GM04504 (cell line): Measurements from ENCODE around the gene SLC25A13.

ENCODE experiments used
- DNase-seq: peaks from one replicate; pipeline ENCODE4 v3.0.0-alpha.2; 2012; ENCODE audit warnings: low read depth

The SLC25A13 gene

DNA sequence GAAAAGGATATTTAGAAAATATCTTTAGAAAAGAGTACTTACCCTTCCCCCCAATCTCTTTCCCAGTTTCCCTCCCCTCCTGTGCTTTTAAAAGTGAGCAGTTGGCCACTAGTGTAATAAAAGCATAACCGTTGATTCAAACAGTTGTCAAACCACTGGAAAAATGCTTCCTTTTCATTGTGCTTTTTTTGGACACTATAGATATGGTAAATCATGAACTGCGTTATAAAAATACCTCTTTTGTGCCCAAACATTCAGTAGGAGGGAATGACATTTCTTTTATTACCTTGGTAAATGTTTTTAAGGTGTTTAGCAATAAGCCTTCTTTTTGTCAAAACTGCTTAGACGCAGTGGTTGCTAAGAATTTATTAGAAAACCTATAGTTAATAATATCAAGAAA, 232.4 kb downstream of the SLC25A13 start:
- no peak for DNase-seq

DNA sequence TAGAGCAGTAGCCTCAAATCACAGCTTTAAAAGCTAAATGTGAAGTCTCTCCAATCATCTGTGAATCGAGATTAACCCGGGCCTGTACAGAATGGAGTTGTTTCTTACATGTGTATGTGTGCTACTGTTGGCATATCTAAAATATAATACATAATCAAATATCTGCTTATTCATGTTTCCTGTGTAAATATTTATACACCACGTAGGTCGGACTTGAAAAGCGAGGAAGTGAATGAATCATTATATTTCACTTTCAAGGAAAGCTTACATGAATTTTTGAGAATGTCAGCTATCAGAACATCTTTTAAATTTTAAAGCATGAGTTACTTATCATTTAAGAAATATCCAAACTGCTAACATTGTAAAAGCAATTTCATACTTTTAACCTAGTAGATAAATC, 233.3 kb downstream of the SLC25A13 start:
- no peak for DNase-seq

DNA sequence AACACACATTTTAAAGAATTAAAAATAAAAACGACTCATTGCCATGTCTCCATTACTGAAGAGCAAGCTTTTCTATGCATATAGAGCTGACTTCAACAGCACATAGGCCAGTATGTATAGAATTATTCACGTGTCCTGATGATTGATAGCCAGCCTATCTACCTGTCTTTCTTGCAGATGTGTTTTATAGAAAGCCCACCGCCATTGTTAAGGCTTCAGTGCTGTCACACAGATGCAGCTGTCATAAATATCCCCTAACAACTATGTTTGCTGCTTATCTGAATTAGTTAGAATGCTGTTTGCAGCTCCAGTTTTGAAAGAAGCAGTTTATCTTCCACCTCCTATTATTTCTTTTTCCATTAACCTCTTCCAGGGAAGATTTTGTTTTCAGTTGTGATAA, 235.9 kb downstream of the SLC25A13 start:
- no peak for DNase-seq

DNA sequence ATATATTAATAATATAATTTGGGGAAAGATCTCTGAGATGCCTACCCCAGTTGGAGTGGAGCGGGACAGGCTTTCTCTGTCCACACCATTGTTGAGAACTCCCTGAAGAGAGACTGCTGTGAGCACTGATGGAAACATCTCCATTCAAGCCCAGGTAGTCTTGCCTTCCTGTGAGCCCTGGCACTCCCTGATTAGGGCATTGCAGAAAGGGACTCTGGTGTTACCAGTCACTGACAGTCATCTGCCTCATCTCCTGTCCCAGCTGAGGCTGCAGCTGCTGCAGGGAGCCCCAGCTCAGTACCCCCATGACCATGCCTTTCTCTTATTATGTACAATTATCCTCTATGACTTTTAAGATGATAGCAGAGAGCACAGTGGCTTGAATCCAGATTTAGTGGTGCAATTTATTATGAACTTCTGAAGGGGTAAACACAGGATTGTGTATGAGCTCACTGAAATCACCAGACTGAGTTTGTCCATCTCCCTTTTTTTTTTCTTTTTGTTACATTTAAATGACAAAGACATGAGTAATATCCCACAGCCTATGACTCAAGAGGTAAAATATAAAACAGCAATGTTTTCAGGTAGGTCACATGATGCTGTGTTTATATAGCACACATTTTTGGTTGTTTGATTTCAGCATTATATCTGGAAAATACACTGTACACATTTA, 236.9 kb downstream of the SLC25A13 start:
- no peak for DNase-seq

DNA sequence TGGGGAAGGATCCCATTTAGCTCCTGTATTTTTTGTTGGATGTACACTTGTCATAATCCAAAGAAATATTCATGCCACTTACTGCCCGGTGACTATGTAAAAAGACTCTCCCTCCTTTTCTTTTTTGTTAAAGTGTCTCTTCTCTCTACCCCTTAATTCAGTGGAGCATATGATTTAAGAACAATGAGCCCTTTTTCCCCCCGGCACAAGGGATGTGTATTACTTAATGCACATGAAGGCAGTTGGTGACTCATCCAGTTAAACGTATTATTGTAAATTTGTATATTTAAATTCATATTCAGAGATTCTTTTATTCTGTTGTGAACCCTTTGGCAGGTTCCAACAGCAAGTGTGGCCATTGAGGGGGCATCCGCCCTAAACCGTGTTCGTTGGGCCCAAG, 241.9 kb downstream of the SLC25A13 start:
- DNase-seq, result no peak

DNA sequence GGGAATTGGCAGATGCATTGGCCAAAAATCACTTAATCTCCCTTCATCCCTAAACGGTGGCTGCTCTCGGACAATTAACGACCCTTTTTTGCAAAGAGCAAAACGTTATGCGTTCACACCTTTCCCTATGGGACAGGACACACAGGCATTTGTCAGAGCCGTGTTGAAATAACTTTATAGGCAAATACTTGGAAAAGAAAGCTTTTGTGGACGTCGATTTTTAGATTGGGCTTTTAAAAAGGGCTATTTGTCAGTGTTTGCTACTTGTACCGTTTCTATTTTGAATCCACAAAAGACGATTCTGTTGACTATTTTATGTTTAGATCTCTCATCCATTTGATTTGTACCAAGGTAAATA, 245.6 kb downstream of the SLC25A13 start:
- DNase-seq, result no peak

DNA sequence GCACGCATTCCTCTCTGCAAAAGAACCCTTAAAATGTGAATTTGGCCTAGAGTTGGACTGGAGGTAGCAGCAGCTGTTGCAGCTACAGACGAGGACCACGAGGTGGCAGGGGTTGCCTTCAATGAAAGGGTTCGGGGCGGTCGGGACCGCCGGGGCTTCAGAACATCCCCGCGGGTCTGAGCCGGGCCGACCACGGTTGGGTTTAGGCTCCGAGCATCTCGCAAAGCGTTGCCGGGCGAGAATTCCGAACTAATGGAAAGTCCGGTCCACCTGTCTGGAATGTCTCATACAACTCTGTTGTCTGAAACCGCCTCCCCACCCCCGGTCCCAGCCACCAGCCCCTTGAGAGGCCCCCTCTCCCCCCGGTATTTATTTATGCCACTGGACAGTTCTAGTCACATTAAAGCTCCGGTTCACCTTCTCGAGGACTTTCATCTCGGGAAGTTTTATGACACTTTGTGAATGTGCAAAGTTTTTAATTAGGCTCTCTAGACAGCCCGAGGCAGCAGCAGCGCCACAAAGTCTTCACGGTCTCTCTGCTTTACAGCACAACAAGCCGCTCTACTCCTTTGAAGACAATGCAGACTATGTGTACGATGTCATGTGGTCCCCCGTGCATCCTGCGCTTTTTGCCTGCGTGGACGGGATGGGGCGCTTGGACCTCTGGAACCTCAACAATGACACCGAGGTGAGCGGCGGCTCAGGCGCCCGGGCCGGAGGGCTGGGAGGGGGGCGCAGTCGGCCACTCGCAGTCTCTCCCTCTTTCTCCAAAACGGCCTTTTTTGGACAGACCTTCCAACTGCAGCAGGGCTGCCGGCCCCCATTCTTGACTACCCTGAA, 246.2 kb downstream of the SLC25A13 start:
- no peak for DNase-seq

DNA sequence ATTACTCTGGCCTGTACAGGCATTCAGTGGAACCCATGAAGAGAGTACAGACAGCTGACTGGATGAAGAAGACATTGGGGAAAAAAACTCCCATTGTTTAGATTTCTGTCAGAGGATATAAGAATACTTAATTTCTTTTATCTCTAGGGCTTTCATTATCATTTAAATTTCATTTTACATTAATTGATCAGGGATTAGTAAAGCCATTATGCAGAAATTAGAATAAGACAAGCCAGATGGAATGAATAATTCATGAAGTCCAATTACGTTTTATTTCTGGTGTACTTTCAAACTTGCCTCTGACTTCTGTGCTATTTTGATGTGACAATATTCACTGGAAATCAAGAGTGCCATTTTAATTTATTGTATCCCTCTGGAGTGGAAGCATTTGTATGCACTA, 247.0 kb downstream of the SLC25A13 start:
- DNase-seq, result no peak
